Trophoblast cell (in vitro differentiated cells and primary cell): ENCODE results near the gene ITM2B.

Experiments
- DNase-seq, 2 donors: peaks; one replicate each; pipeline ENCODE4 v3.0.0-alpha.2; 2016
- H2AFZ ChIP-seq: 2 replicates; pipeline ENCODE4 v1.6.1; 2013; ENCODE audit warnings: low read length, moderate library complexity, mild to moderate bottlenecking; ENCODE audit not compliant: insufficient read depth, poor library complexity
- H2AK5ac ChIP-seq: 2 replicates; pipeline ENCODE4 v1.6.1; 2013; ENCODE audit warnings: mild to moderate bottlenecking, low read length
- H2BK120ac ChIP-seq: 2 replicates; pipeline ENCODE4 v1.6.1; 2013; ENCODE audit warnings: low read length, mild to moderate bottlenecking, moderate library complexity; ENCODE audit not compliant: insufficient read depth, poor library complexity
- H2BK12ac ChIP-seq: 2 replicates; pipeline ENCODE4 v1.6.1; 2013; ENCODE audit warnings: mild to moderate bottlenecking, low read length, moderate library complexity
- H2BK5ac ChIP-seq: 2 replicates; pipeline ENCODE4 v1.6.1; 2013; ENCODE audit warnings: low read length, low read depth, moderate library complexity, mild to moderate bottlenecking; ENCODE audit not compliant: poor library complexity
- H3K14ac ChIP-seq: 2 replicates; pipeline ENCODE4 v1.6.1; 2013; ENCODE audit warnings: mild to moderate bottlenecking, low read length
- H3K18ac ChIP-seq: 2 replicates; pipeline ENCODE4 v1.6.1; 2013; ENCODE audit warnings: mild to moderate bottlenecking, low read length
- H3K23ac ChIP-seq: 2 replicates; pipeline ENCODE4 v1.6.1; 2013; ENCODE audit warnings: low read length
- H3K27ac ChIP-seq: 2 replicates; pipeline ENCODE4 v1.5.1; 2013; ENCODE audit warnings: low read depth, mild to moderate bottlenecking, inconsistent platforms, low read length, moderate library complexity
- H3K27me3 ChIP-seq: 2 replicates; pipeline ENCODE4 v1.6.1; 2013; ENCODE audit warnings: inconsistent platforms, mild to moderate bottlenecking, low read length, moderate library complexity; ENCODE audit not compliant: insufficient read depth
- H3K36me3 ChIP-seq, 2 experiments: 1 replicate in 1 of 2; 2 replicates in 1 of 2; pipeline ENCODE4 v1.6.1; 2013; ENCODE audit warnings: low read length in 2 of 2, mild to moderate bottlenecking in 2 of 2, moderate library complexity in 1 of 2; ENCODE audit not compliant: insufficient read depth in 2 of 2, control insufficient read depth in 1 of 2
- H3K4ac ChIP-seq: 2 replicates; pipeline ENCODE4 v1.6.1; 2013; ENCODE audit warnings: low read depth, mild to moderate bottlenecking, low read length, moderate library complexity
- H3K4me1 ChIP-seq, 2 experiments: 1 replicate in 1 of 2; 2 replicates in 1 of 2; pipeline ENCODE4 v1.6.1; 2013; ENCODE audit warnings: low read length in 2 of 2, mild to moderate bottlenecking in 2 of 2, moderate library complexity in 1 of 2; ENCODE audit not compliant: insufficient read depth in 2 of 2, control insufficient read depth in 1 of 2
- H3K4me2 ChIP-seq: 2 replicates; pipeline ENCODE4 v1.6.1; 2013; ENCODE audit warnings: inconsistent platforms, mild to moderate bottlenecking, low read length, moderate library complexity
- H3K4me3 ChIP-seq: 2 replicates; pipeline ENCODE4 v1.5.1; 2013; ENCODE audit warnings: mild to moderate bottlenecking, low read depth, low read length, inconsistent platforms
- H3K79me1 ChIP-seq: one replicate; pipeline ENCODE4 v1.6.1; 2013; ENCODE audit warnings: low read length
- H3K79me2 ChIP-seq: 2 replicates; pipeline ENCODE4 v1.6.1; 2013; ENCODE audit warnings: low read length, mild to moderate bottlenecking; ENCODE audit not compliant: control insufficient read depth, insufficient read depth, poor library complexity
- H3K9ac ChIP-seq: 2 replicates; pipeline ENCODE4 v1.6.1; 2013; ENCODE audit warnings: mild to moderate bottlenecking, low read length
- H3K9me3 ChIP-seq: 2 replicates; pipeline ENCODE4 v1.6.1; 2013; ENCODE audit warnings: low read depth, mild to moderate bottlenecking, control low read depth, inconsistent platforms, low read length; ENCODE audit not compliant: insufficient read depth
- H4K12ac ChIP-seq: 2 replicates; pipeline ENCODE4 v1.6.1; 2013; ENCODE audit warnings: low read depth, mild to moderate bottlenecking, low read length, moderate library complexity
- H4K8ac ChIP-seq: 2 replicates; pipeline ENCODE4 v1.6.1; 2013; ENCODE audit warnings: low read depth, mild to moderate bottlenecking, low read length, moderate library complexity
- H4K91ac ChIP-seq: one replicate; pipeline ENCODE4 v1.6.1; 2013; ENCODE audit warnings: low read depth, mild to moderate bottlenecking, low read length, moderate library complexity
- WGBS: extraction: QIAGEN DNeasy Blood & Tissue Kit; methylation state at CpG from one replicate; pipeline ENCODE4 v1.1.7; 2013; ENCODE audit warnings: missing lambda C conversion rate; ENCODE audit not compliant: insufficient read length, insufficient coverage; ENCODE audit errors: extremely low coverage; 5-methylcytosine and 5-hydroxymethylcytosine counted together

The ITM2B gene

GRCh38 chr13:48318821-48319511, 86.0 kb downstream of the ITM2B start:
- no peak overlapping the region for H2BK5ac ChIP-seq
- no peaks in the 10 kb centered on the region for H3K79me2 ChIP-seq
- H3K23ac ChIP-seq: no peak overlapping the region
- H3K79me1 ChIP-seq: no peaks in the 10 kb centered on the region
- H3K36me3 ChIP-seq: peaks cover 6 to 16% of the 10 kb centered on the region in 2 experiments
- no peak overlapping the region for H2BK120ac ChIP-seq
- no peak overlapping the region for H3K4me2 ChIP-seq
- WGBS: no CpG with 5 or more reads among the region's 47 CpGs
- no peak overlapping the region for H3K9ac ChIP-seq
- H4K12ac ChIP-seq: no peak overlapping the region
- no peak overlapping the region for H3K18ac ChIP-seq
- no peaks in the 10 kb centered on the region for H3K4me1 ChIP-seq
- no peak overlapping the region for H2BK12ac ChIP-seq
- H3K9me3 ChIP-seq: no peaks in the 10 kb centered on the region
- DNase-seq: peak; percentile 24 to 55
- no peak overlapping the region for H3K4me3 ChIP-seq
- no peak overlapping the region for H3K14ac ChIP-seq
- H3K4ac ChIP-seq: no peak overlapping the region
- no peak overlapping the region for H3K27ac ChIP-seq
- no peak overlapping the region for H4K91ac ChIP-seq
- no peak overlapping the region for H2AK5ac ChIP-seq
- H2AFZ ChIP-seq: no peak overlapping the region
- no peak overlapping the region for H4K8ac ChIP-seq
- H3K27me3 ChIP-seq: no peaks in the 10 kb centered on the region
